Prostate gland (tissue), 2 donors: ENCODE measurements around the gene MARK3. TPM values are rescaled to one million over a fixed set of nuclear protein-coding genes. Genes with fewer than 3 reads are reported as not detected.

ENCODE experiments used
- DNase-seq: peaks from one replicate; pipeline ENCODE4 v3.0.0-alpha.2; 2019; ENCODE audit warnings: low spot score
- H3K27ac ChIP-seq, 2 donors: fragments of 200-600 bp; sonication (generic); 2 replicates each; pipeline ENCODE4 v1.5.1; 2017 to 2019
- H3K27me3 ChIP-seq: fragments of 200-600 bp; sonication (generic); replicated peaks from 2 replicates; pipeline ENCODE4 v1.5.1; 2019; ENCODE audit not compliant: insufficient read depth
- H3K36me3 ChIP-seq, 2 donors: fragments of 200-600 bp; sonication (generic); 1 replicate in 1 of 2; 2 replicates in 1 of 2; pipeline versions ENCODE4 v1.5.1 to v1.8.1; 2017 to 2019
- H3K4me1 ChIP-seq: fragments of 200-600 bp; sonication (generic); replicated peaks from 2 replicates; pipeline ENCODE4 v1.5.1; 2019
- H3K4me3 ChIP-seq, 2 donors: fragments of 200-600 bp; sonication (generic); 2 replicates each; pipeline ENCODE4 v1.5.1; 2017 to 2019
- H3K9me3 ChIP-seq: fragments of 200-600 bp; sonication (generic); 2 replicates; pipeline ENCODE4 v1.5.1; 2017
- POLR2A ChIP-seq: fragments of 450-650 bp; IDR thresholded peaks from one replicate; pipeline ENCODE4 v1.6.1; 2016; ENCODE audit warnings: antibody characterized with exemption, mild to moderate bottlenecking
- POLR2AphosphoS5 ChIP-seq: sonication (generic); formaldehyde crosslinking; IDR thresholded peaks from one replicate; pipeline ENCODE4 v1.6.1; 2017; ENCODE audit warnings: antibody characterized with exemption
- WGBS: methylation state at CpG from one replicate; pipeline ENCODE4 v1.1.5; 2018; 5-methylcytosine and 5-hydroxymethylcytosine counted together
- intact Hi-C: fragments of 100-400 bp; cut with DNase I; formaldehyde crosslinking; loops from one replicate; pipeline ENCODE4 v1.14.2; 2022
- total RNA-seq, 2 donors: library from RNA; depleted of rRNA; stranded (reverse); fragments of >200 nt; gene quantifications; one replicate each; pipeline ENCODE4 v1.1.0, GENCODE V29; 2016
- TF ChIP-seq, protein P1 (sequence below), 4 experiments: fragments of 200-600 bp in 2 of 4; fragments of 450-650 bp in 2 of 4; sonication (generic) in 2 of 4; IDR thresholded peaks; 1 replicate in 3 of 4; 2 replicates in 1 of 4; pipeline ENCODE4 v1.5.1; 2016 to 2019; ENCODE audit warnings: antibody characterized with exemption in 4 of 4, mild to moderate bottlenecking in 2 of 4, moderate library complexity in 2 of 4

Gene MARK3
- total RNA-seq, 2 donors from 2014 or later = 51.5 to 115 TPM

DNA sequence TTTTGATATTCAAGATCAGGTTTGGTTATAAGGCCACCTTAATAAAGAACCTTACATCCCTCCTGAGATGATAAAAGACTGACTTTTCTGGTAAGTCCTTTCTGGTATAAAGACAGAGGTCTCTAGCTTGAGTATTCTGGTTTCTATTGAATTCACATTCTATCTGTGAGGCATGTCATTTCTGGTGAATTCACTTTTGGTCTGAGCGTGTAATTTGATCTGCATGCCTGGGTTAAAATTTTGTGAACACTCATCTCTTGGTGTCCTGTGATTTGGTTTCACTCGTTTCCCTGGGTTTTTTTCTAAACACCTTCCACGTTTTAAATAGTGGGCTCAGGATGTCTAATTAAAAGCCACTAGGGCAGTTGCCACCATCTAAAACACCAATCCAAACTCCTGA lies 38.9 kb upstream of the MARK3 start:
- TF ChIP-seq POLR2AphosphoS5 = no peak
- TF ChIP-seq, protein P1, sequence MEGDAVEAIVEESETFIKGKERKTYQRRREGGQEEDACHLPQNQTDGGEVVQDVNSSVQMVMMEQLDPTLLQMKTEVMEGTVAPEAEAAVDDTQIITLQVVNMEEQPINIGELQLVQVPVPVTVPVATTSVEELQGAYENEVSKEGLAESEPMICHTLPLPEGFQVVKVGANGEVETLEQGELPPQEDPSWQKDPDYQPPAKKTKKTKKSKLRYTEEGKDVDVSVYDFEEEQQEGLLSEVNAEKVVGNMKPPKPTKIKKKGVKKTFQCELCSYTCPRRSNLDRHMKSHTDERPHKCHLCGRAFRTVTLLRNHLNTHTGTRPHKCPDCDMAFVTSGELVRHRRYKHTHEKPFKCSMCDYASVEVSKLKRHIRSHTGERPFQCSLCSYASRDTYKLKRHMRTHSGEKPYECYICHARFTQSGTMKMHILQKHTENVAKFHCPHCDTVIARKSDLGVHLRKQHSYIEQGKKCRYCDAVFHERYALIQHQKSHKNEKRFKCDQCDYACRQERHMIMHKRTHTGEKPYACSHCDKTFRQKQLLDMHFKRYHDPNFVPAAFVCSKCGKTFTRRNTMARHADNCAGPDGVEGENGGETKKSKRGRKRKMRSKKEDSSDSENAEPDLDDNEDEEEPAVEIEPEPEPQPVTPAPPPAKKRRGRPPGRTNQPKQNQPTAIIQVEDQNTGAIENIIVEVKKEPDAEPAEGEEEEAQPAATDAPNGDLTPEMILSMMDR (IDR thresholded peaks at IDR 0.05) = no peak
- no peak for TF ChIP-seq POLR2A
- H3K27ac ChIP-seq = no peak overlapping the region
- no peak overlapping the region for H3K4me3 ChIP-seq
- no peak for DNase-seq
- no peaks in the 10 kb centered on the region for H3K9me3 ChIP-seq
- H3K4me1 ChIP-seq = no peaks in the 10 kb centered on the region
- no peaks in the 10 kb centered on the region for H3K36me3 ChIP-seq
- H3K27me3 ChIP-seq = no peaks in the 10 kb centered on the region
- 43% methylated on average over 3 of the region's 3 CpGs for WGBS
- intact Hi-C loops = no loop called here

DNA sequence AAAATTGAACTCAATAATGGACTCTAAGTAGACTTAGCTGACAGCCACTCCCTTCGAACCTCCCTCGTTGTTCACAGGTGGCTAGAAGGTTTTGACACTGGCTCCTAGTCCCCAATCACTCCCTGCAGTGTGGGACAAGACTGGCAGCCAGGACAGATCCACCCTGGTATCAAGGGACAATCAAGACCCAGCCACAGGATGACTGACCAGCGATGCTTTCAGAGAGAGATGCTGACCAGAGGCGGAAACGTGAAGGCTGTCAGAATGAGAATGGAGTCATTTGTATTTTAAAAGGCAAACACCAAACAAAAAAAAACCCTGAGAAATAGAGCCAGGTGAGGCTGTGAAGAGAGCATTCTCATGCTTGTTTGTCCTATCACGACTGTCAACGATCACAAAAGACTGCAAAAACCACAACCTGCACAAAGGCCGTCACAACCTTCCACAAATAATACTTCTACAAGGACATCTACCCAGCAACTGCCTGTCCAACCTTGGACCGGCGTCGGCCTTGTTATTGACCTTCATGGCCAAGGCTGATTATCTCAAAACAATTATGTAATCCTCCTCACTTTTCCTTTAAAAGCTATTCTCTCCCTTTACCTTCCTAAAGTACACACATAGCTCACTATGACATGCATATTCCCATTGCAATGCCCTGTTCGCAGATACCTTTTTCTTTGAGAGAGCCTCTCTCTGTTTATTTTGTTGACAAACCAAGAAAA lies 38.0 kb upstream of the MARK3 start:
- H3K4me1 ChIP-seq = no peaks in the 10 kb centered on the region
- no peaks in the 10 kb centered on the region for H3K36me3 ChIP-seq
- H3K4me3 ChIP-seq = no peak overlapping the region
- intact Hi-C loops = no loop called here
- DNase-seq = no peak
- no peak overlapping the region for H3K27ac ChIP-seq
- TF ChIP-seq, protein P1 (IDR thresholded peaks at IDR 0.05) = no peak
- TF ChIP-seq POLR2AphosphoS5 = no peak
- no peak for TF ChIP-seq POLR2A
- H3K9me3 ChIP-seq = no peaks in the 10 kb centered on the region
- WGBS = 57% methylated on average over 12 of the region's 12 CpGs
- H3K27me3 ChIP-seq = no peaks in the 10 kb centered on the region

DNA sequence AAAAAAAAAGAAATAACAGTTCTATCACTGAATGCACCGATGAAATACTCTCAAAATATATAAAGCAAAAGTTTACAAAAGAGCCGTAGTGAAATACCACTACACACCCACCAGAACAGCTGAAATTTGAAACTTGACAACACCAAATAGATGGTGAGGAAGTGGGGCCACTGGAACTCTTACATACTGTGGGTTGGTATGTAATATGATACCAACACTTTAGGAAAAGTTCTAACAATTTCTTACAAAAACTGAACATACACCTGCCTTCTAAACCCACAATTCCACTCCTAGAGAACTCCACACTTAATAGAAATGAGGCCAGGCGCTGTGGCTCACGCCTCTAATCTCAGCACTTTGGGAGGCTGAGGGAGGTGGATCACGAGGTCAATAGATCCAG lies 37.1 kb upstream of the MARK3 start:
- H3K4me3 ChIP-seq = no peak overlapping the region
- 79% methylated on average over 5 of the region's 5 CpGs for WGBS
- H3K36me3 ChIP-seq = no peaks in the 10 kb centered on the region
- DNase-seq = no peak
- intact Hi-C loops = no loop called here
- no peaks in the 10 kb centered on the region for H3K9me3 ChIP-seq
- TF ChIP-seq, protein P1 (IDR thresholded peaks at IDR 0.05) = no peak
- TF ChIP-seq POLR2A (no peak), POLR2AphosphoS5 (no peak)
- H3K27ac ChIP-seq = no peak overlapping the region
- no peaks in the 10 kb centered on the region for H3K27me3 ChIP-seq
- H3K4me1 ChIP-seq = no peaks in the 10 kb centered on the region

DNA sequence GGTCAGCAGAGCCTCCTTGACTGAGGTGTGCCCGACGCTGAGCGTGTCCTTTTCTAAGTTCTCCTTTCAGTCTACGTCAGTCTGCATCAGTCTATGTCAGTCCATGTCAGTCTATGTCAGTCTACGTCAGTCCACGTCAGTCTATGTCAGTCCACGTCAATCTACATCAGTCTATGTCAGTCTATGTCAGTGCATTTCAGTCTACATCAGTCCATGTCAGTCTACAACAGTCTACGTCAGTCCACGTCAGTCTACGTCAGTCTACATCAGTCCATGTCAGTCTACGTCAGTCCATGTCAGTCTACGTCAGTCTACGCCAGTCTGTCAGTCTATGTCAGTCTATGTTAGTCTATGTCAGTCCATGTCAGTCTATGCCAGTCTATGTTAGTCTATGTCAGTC lies 35.2 kb upstream of the MARK3 start:
- TF ChIP-seq POLR2AphosphoS5 (no peak), POLR2A (no peak)
- TF ChIP-seq, protein P1 (IDR thresholded peaks at IDR 0.05) = no peak
- H3K4me1 ChIP-seq = no peaks in the 10 kb centered on the region
- H3K4me3 ChIP-seq = no peak overlapping the region
- DNase-seq = no peak
- H3K27ac ChIP-seq = no peak overlapping the region
- no peaks in the 10 kb centered on the region for H3K36me3 ChIP-seq
- H3K9me3 ChIP-seq = no peaks in the 10 kb centered on the region
- H3K27me3 ChIP-seq = no peaks in the 10 kb centered on the region
- 89% methylated on average over 13 of the region's 13 CpGs for WGBS
- intact Hi-C loops = no loop called here

DNA sequence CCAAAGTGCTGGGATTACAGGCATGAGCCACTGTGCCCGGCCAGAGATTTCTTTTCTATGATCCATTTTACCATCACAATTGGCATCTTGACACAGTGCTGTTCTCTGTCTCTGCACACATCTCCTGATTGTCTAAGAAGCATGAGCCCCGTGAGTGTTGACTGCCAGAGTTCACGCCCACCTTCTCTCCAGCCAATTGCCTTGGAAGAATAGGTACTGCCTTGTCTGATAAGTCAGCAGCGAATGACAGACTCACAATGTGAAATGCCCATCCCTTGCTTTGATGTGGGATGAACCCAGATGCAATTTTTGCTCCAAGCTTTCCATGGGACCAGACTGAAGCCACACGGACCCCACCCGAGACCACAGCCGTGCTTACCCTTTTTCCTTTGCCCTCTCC lies 31.9 kb upstream of the MARK3 start:
- TF ChIP-seq, protein P1 (IDR thresholded peaks at IDR 0.05) = no peak
- no peak for TF ChIP-seq POLR2A
- H3K27me3 ChIP-seq = no peaks in the 10 kb centered on the region
- H3K4me1 ChIP-seq = no peaks in the 10 kb centered on the region
- no peak for DNase-seq
- 83% methylated on average over 7 of the region's 7 CpGs for WGBS
- intact Hi-C loops = no loop called here
- H3K36me3 ChIP-seq = no peaks in the 10 kb centered on the region
- no peak overlapping the region for H3K27ac ChIP-seq
- H3K9me3 ChIP-seq = no peaks in the 10 kb centered on the region
- no peak overlapping the region for H3K4me3 ChIP-seq
